HG03064 (cell line): ENCODE data around the gene BTBD1.

Source experiments
- ATAC-seq: cut with Tn5 transposase; IDR thresholded peaks from one replicate; pipeline ENCODE4 v1.9.1; 2021; ENCODE audit warnings: low read depth; ENCODE audit not compliant: unreplicated experiment

BTBD1 gene

DNA sequence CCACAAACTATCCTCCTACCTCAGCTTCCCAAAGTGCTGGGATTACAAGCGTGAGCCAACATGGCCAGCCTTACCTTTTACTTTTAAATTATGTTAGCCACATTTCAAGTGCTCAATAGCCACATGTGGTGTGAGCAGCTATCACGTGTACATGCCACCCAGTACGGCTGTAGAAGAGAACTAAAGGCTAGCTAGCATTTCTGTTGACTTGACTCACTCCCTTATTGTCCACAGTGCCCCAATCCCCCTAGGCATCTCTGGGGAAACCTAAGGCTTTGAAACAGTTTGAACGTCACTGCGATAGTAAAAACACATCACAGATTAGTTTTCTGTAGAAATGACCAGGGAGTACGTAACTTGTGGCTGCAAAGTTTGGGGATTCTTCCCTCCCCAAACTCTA is 67.6 kb downstream of the BTBD1 start:
- no peak for ATAC-seq

DNA sequence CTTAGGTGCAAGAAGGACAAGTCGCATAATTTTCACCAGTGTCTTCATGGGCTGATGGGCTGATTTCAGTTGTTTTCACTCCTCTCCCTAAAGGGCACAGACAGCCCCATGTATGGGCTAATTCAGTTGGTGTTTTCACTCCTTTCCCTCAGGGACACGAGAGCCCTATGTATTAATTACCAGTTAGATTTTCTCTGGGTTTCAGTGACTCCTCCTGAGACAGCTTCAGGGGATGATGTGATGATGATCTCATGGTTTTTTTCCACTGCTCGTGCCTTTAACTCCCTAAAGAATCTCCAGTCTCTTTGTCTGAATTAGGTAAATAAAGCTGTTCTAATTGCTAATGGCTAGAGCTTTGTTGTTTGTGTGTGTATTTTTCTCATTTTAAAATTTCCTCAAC is 71.1 kb downstream of the BTBD1 start:
- ATAC-seq = no peak

DNA sequence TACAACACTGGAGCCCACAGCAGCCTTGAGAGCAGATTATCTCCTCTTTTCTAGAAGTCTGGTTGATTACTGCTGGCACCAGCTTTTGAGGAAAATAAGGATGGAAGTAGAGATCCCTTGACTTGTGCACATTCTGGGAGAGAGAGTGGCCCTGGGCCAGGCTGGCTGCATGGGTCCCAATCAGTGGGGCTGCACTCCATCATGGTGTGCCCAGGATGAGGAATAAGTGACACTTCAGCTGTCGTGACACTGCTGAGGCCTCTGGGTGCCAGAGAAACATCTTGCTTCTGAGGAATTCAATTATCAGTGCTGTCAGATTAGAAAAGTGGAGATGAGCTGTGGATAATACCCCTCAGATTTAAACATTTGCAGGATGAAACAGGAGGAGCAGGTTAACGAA is 72.0 kb downstream of the BTBD1 start:
- no peak for ATAC-seq

DNA sequence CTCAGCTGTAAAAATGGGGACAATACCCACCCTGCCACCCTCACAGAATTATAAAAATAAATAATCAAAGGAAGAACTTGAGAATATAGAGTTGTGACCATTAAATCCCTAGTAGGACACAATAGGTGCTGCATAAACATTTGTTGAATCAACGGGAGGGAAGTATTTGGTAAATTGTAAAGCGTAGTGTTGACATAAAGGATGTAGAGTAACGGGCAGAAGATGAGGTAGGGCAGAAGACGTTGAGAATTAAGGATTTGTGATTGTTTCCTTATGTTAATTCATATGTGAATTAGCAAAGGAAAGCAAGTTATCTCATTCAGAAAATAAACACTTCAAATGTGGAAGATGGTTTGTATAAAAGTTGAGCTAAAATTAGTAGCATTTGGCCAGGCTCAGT is 73.9 kb downstream of the BTBD1 start:
- ATAC-seq = no peak

DNA sequence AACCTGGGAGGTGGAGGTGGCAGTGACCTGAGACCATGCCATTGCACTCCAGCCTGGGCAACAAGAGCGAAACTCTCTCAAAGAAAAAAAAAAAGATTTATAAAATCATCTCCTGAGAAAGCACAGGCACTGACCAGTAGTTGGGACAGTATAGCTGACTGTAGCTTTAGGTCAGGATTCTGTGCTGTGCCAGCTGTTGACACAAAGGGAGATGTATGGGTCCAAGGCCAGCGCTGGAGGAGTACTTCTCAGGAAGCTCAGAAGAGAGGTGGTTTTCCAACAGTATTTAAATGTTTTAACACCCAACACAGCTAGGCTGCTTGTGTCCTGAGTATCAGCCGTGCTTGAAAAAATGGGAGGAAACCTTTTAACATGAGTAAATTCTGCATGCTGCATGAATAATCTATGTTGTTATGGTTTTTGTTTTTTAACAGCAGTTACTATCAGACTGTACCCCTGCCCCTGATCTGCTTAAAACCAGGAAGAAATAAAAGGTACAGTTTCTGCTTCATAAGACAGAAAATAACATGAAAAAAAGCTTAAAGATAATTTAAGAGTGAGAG is 74.5 kb downstream of the BTBD1 start:
- ATAC-seq = no peak

DNA sequence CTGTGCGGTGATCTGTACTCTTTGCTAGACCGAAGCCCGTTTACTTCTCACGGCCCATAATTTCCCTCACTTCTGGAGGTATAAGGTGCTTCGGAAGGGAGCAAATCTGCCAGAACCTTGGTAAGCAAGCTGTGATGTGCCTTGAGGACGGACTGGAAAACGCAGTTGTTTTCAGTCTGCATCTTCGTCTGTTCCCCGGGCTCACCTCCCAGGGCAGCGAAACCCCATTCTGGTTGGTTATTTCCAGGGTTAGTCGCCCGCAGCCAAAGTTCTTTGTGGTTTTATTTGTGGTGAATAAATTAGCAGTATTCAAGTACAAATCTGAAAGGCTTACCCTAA is 80.6 kb downstream of the BTBD1 start:
- ATAC-seq = peak; percentile 8

DNA sequence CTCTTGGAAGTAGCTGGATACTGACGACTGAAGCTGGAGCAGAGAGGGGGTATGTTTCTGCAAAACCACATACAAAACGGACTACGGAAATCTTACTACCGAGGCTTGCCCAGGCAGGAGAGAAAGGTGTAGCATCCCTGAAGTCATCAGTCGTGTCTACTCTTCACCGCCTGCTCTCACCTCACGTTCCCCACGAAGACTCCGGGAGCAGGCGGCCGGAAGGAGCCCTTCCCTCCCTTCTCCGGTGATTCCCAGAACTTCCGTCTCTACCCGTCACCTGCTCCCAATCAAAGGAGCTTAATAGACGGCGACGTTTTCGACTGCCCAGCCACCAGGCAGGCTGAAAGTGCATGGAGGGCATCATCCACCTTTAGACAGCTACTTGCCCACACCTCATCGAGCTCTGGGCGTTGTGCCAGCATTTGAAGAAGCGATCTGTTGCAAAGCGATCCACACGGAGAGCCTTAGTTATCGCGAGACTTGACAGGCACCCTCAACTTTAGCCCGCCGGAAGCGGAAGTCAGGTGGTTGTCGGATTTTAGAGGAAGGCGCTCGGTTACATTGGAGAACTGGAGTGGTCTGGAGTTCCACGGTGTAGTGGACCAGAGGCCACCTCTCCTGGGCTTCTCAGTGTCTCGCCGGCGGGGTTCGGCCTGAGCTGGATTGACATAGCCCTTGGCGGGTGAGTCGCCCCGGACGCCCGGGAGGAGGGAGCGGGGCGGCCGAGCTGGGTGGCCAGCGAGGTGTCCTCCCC is 81.2 kb downstream of the BTBD1 start, which contains the start of gene RAMAC:
Gene RAMAC (plus strand): TSS at position 523 of the 754 bp plus-strand sequence. CDS start 2,809 bp downstream, outside the sequence.
- peak; percentile 97 for ATAC-seq

DNA sequence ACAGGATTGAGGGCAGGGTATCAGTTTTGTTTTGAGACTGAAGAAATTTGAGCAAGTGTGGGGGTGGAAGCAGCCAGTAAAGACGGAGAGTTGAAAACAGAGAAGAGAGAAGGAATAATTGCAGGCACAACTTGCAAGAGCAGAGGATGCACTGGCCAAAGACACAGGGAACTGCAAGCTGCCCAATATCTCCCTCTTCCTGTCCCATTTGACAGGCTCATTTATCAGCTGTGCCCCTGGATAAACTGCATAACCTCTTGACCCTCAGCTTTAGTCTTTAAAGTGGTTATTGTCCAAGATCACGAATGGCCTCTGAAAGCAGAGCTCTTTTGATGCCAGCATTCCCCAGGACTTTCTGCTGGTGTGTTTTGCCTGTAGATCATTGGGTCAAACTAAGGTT is 86.1 kb downstream of the BTBD1 start:
- no peak for ATAC-seq

DNA sequence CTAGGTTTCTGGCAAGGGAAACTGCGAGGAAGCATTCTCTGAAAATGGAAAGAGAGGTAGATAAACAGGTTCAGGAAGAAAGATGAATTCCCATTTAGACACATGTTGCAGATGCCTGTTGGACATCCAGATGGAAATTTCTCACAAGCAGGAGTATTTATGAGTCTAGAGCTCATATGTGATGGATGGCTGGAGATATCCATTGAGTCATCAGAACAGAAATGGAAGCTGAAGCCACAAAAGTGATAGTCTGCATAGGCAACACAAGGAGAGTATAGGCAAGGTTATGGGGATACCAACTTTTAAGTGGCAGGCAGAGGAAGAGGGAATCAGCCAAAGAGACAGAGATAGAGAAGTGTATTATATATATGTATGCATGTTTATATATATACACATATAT is 87.3 kb downstream of the BTBD1 start:
- ATAC-seq = no peak

DNA sequence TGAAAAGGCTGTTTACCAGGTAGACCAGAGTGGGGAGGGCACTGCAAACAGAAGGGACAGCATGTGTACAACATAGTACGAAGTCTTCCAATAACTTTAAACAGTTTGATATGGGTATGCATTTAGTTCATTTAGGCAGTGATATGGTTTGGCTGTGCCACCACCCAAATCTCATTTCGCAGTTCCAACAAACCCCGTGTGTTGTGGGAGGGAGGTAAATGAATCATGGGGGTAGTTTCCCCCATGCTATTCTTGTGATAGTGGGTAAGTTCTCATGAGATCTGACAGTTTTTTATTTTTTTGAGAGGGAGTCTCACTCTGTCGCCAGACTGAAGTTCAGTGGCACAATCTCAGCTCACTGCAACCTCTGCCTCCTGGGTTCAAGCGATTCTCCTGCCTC is 88.6 kb downstream of the BTBD1 start:
- no peak for ATAC-seq

DNA sequence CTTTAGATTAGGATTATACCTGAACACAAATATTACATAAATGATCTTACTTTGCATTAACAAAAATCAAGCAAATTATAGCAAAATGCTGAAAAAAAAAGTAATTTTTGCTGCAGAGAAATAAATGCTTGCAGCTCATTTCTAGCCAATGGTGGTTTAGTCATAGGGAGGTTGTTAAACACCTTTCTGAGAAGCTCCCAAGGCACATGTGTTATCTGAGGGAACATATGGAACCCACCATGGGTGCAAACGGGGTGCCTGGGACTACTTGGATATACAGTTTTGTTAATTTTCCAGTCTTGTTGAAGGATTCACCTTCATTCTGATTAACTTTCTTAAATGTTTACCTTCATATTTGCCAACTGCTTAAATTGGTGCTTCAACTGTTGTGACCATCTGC is 90.0 kb downstream of the BTBD1 start:
- ATAC-seq = no peak

DNA sequence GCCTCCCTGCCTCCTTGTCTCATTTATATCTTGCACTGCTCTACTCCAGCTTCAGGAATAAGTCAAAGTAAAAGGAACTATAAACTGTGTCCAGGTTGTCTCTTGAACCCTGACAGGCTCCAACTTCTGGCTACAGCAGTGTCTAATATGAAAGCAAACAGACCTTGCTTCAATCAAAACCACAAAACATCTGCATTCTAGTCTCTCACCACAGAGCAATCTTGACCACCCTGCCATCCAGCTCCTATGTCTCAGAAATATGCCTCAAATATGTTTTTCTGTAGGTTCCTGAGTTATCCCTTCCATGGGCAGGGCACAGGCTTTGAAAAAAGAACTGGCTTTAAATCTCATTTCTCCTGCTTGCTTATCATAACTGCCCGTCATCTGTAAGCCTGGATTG is 94.1 kb downstream of the BTBD1 start:
- no peak for ATAC-seq

DNA sequence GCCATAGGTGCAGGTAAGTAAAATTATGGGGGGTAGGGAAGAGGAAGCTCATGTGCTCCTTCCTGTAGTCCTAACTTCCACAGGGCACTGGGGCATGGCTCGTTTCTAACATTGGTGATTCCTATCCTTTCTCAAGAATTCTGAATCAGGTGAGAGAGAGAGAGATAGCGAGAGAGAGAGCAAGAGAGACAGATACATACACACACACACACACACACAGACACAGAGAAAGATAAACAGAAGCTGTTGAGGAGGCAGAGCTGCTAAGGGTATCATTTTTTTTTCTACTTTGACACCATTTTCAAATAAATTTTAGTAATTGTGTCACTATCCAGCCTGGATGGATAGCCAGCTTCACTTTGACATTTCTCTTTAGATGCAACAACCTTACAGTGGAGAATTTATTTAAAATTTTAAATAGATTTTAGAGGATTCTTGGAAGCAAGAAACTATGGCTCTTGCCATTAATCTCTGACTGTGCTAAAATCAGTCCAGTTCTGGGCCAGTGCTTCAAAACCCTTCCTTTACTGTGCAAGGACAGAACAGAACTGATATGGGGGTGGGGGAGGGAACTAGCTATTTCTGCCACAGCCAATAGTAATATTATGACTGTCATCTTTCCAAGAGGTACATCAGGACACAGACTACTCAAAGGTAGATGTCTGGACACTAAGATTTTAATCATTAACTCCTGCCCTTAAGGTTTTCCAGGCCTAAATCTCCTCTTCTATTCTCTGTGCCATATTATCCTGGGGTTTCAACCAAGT is 95.7 kb downstream of the BTBD1 start:
- ATAC-seq = no peak

DNA sequence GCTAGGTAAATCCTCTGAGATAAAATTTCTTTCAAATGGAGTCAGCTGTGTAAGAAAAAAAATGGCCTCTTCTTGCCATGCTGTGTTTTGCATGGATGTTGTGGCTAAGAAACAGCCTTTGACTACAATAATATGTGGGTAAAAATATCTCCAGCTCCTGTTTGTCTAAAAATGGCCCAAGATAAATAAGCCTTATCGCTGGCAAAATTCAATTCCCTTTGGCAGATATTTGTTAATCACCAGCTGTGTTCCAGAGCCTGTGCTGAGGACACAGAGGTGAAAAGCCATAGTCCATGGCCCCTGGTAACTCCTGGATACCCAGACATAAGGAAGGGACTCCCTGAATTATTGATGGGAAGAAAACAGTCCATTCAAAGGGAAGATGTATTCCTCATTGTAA is 96.4 kb downstream of the BTBD1 start:
- ATAC-seq = no peak

DNA sequence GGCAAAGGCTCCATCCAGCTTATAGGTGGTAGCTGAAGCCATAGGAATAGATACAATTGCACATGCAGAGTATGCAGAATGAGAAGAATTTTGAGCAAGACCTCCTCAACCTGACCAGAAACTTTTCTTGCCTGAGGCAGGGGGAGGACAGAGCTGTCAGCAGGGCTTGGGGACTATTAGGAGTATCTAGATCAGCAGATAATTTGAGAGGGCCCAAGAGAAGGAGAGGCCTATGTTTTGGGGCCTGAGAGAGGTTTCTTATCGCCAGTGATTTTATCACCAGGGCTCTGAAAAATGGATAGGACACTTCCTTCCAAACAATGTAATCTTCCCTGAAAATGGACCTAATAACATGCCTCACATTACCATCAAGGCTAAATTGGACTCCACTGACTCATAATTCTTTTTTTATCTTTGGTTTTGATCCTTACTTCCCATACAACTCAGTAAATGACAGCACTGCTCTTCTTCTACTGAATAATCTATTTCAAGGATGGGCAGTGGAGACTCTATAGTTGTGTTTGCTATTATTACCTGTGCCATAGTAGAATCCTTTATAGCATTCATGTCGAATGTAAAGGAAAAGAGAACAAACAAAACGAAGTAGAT is 96.9 kb downstream of the BTBD1 start:
- ATAC-seq = no peak

DNA sequence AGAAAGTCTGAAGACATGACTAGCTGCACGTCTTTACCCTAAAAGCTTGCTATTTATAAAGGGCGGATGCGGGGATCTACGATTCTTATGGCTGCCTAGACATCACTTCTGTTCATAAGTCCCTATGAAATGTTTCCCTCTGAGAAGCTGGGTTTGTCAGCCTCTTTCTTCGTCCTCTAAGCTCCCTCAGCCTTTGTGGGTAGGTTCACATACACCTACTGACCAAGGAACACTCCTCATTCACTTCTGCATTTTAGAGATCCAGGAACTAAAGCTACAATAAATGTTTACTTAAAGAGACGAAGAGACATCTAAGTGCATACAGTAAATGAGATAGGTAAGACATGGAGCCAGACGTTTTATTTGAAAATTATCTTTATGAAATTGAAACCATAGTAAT is 97.7 kb downstream of the BTBD1 start:
- ATAC-seq = no peak

DNA sequence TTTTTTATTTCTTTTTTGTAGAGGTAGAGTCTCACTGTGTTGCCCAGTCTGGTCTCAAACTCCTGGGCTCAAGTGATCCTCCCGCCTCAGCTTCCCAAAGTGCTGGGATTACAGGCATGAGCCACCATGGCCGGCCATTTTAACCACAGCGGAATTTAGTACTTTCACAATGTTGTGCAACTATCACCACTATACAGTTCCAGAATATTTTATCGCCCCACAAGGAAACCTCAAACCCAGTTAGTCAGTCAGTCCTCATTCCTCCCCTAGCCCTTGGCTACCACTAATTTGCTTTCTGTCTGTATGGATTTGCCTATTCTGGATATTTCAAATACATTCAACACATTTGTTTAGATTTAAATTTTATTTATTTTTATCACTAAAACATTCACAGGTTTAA is 99.0 kb downstream of the BTBD1 start:
- no peak for ATAC-seq

DNA sequence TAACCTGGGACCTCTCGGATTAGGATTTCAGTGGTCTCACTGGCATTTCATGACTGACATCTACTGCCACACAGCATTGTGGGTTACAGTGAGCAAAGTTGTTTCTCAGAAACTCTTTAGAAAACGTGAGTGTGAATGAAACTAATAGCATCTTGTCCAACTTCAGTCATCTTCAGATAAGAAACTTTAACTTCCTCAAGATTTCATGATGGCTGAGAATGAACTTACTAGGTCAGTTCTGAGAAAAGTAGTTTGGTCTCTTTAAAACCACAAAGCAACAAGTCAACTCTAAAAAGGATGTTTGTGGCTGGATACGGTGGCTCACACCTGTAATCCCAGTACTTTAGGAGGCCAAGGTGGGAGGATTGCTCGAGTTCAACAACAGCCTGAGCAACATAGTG is 100.4 kb downstream of the BTBD1 start:
- ATAC-seq = peak; percentile 85
